Neural cell (in vitro differentiated cells): ENCODE results near the gene PTPRU. TPM values are rescaled to one million over a fixed set of nuclear protein-coding genes. Genes with fewer than 3 reads are reported as not detected.

Source experiments
- H2AFZ ChIP-seq: fragments of 200-600, 300-800 bp; sonication (generic), shearing (Covaris generic); 2 replicates; pipeline ENCODE4 v1.6.0; 2014; ENCODE audit warnings: low read depth, mild to moderate bottlenecking, antibody characterized with exemption, low read length, moderate library complexity
- H3F3A ChIP-seq: fragments of 200-600 bp; shearing (Covaris generic); 2 replicates; pipeline ENCODE4 v1.6.1; 2016; ENCODE audit warnings: mild to moderate bottlenecking, moderate library complexity, mixed read lengths, antibody characterized with exemption, low read length; ENCODE audit not compliant: insufficient read depth, poor library complexity, severe bottlenecking
- H3K27ac ChIP-seq: fragments of 200-600, 300-800 bp; sonication (generic), shearing (Covaris generic); 2 replicates; pipeline ENCODE4 v1.5.1; 2014; ENCODE audit warnings: mild to moderate bottlenecking, low read length, moderate library complexity
- H3K27me3 ChIP-seq: fragments of 300-800, 200-600 bp; sonication (generic), shearing (Covaris generic); 2 replicates; pipeline ENCODE4 v1.6.0; 2014; ENCODE audit warnings: mild to moderate bottlenecking, low read depth, low read length, moderate library complexity; ENCODE audit not compliant: insufficient read depth
- H3K36me3 ChIP-seq: fragments of 300-800, 200-600 bp; sonication (generic), shearing (Covaris generic); 2 replicates; pipeline ENCODE4 v1.5.1; 2014; ENCODE audit warnings: mild to moderate bottlenecking, antibody characterized with exemption, low read length, moderate library complexity; ENCODE audit not compliant: insufficient read depth
- H3K4me2 ChIP-seq: fragments of 300-800, 200-600 bp; sonication (generic), shearing (Covaris generic); 2 replicates; pipeline ENCODE4 v1.6.0; 2014; ENCODE audit warnings: mild to moderate bottlenecking, low read length
- H3K4me3 ChIP-seq: fragments of 300-800, 200-600 bp; sonication (generic), shearing (Covaris generic); 2 replicates; pipeline ENCODE4 v1.5.1; 2014; ENCODE audit warnings: mild to moderate bottlenecking, low read length, moderate library complexity
- H3K79me2 ChIP-seq: fragments of 200-600 bp; shearing (Covaris generic); replicated peaks from 2 replicates; pipeline ENCODE4 v1.6.0; 2014; ENCODE audit warnings: mild to moderate bottlenecking, low read length, moderate library complexity; ENCODE audit not compliant: insufficient read depth
- H3K9ac ChIP-seq: fragments of 300-800, 200-600 bp; sonication (generic), shearing (Covaris generic); 2 replicates; pipeline ENCODE4 v1.6.1; 2016; ENCODE audit warnings: mild to moderate bottlenecking, low read length, mixed read lengths
- H3K9me2 ChIP-seq: fragments of 200-600 bp; shearing (Covaris generic); 2 replicates; pipeline ENCODE4 v1.6.1; 2016; ENCODE audit warnings: mild to moderate bottlenecking, low read length, mixed read lengths; ENCODE audit not compliant: insufficient read depth
- H3K9me3 ChIP-seq: fragments of 200-600, 300-800 bp; sonication (generic), shearing (Covaris generic); 2 replicates; pipeline ENCODE4 v1.6.1; 2016; ENCODE audit warnings: mild to moderate bottlenecking, mixed run types, low read length, moderate library complexity, mixed read lengths
- H4K20me1 ChIP-seq: fragments of 200-600 bp; shearing (Covaris generic); 2 replicates; pipeline ENCODE4 v1.6.1; 2016; ENCODE audit warnings: mild to moderate bottlenecking, mixed run types; ENCODE audit not compliant: insufficient read depth
- CTCF ChIP-seq: fragments of 450-650 bp; IDR thresholded peaks from 2 replicates; pipeline ENCODE4 v1.5.1; 2014; ENCODE audit warnings: antibody characterized with exemption, mild to moderate bottlenecking, moderate library complexity; ENCODE audit not compliant: poor library complexity, severe bottlenecking
- EP300 ChIP-seq: fragments of 450-650 bp; conservative IDR thresholded peaks from 2 replicates; pipeline ENCODE4 v1.6.1; 2014; ENCODE audit warnings: antibody characterized with exemption, mild to moderate bottlenecking, moderate library complexity; ENCODE audit not compliant: poor library complexity, severe bottlenecking
- EZH2 ChIP-seq: fragments of 200-600, 300-800 bp; shearing (Covaris generic), sonication (generic); IDR thresholded peaks from 2 replicates; pipeline ENCODE4 v1.6.1; 2014; ENCODE audit warnings: antibody characterized with exemption, low read length, borderline replicate concordance, mild to moderate bottlenecking; ENCODE audit not compliant: insufficient read depth, poor library complexity, severe bottlenecking
- MXI1 ChIP-seq: fragments of 450-650 bp; conservative IDR thresholded peaks from 2 replicates; pipeline ENCODE4 v1.6.1; 2014; ENCODE audit warnings: antibody characterized with exemption, mild to moderate bottlenecking; ENCODE audit not compliant: poor library complexity, severe bottlenecking
- POLR2AphosphoS5 ChIP-seq: IDR thresholded peaks from 2 replicates; pipeline ENCODE4 v1.6.1; 2012
- RAD21 ChIP-seq: fragments of 450-650 bp; conservative IDR thresholded peaks from 2 replicates; pipeline ENCODE4 v1.6.1; 2014; ENCODE audit warnings: antibody characterized with exemption, mild to moderate bottlenecking, moderate library complexity
- REST ChIP-seq: IDR thresholded peaks from 2 replicates; pipeline ENCODE4 v1.6.1; 2012; ENCODE audit warnings: borderline replicate concordance
- SMC3 ChIP-seq: fragments of 450-650 bp; conservative IDR thresholded peaks from 2 replicates; pipeline ENCODE4 v1.6.1; 2014; ENCODE audit warnings: antibody characterized with exemption, mild to moderate bottlenecking, moderate library complexity; ENCODE audit not compliant: poor library complexity
- TAF1 ChIP-seq: IDR thresholded peaks from 2 replicates; pipeline ENCODE4 v1.6.1; 2012; ENCODE audit warnings: low read depth
- polyA plus RNA-seq: library from polyadenylated mRNA; depleted of rRNA; stranded (reverse); fragments of >200 nt; gene quantifications from 2 replicates; pipeline ENCODE4 v1.2.3, GENCODE V29; 2014

The PTPRU gene
- polyA plus RNA-seq, 1 donor from 2014 or later = 5.0 TPM

GRCh38 chr1:29309075-29309474 is 72.8 kb downstream of the PTPRU start:
- no peaks in the 10 kb centered on the region for H3F3A ChIP-seq
- no peaks in the 10 kb centered on the region for H3K27me3 ChIP-seq
- H3K9ac ChIP-seq = no peak overlapping the region
- no peaks in the 10 kb centered on the region for H3K36me3 ChIP-seq
- no peaks in the 10 kb centered on the region for H3K9me2 ChIP-seq
- no peak overlapping the region for H3K4me2 ChIP-seq
- no peaks in the 10 kb centered on the region for H3K79me2 ChIP-seq
- H3K27ac ChIP-seq = no peak overlapping the region
- TF ChIP-seq REST (no peak), MXI1 (no peak), SMC3 (no peak), EP300 (no peak), POLR2AphosphoS5 (no peak), CTCF (no peak), TAF1 (no peak), RAD21 (no peak), EZH2 (no peak)
- no peak overlapping the region for H3K4me3 ChIP-seq
- H4K20me1 ChIP-seq = no peaks in the 10 kb centered on the region
- H3K9me3 ChIP-seq = no peaks in the 10 kb centered on the region
- H2AFZ ChIP-seq = no peak overlapping the region

- Histone ChIP-seq H3K79me2 (no peaks in the 10 kb centered on the region), H3K9me3 (no peaks in the 10 kb centered on the region)
These were observed 73.3 kb downstream of the PTPRU start for GRCh38 chr1:29309621-29310020.

More at GRCh38 chr1:29309621-29310020, 73.3 kb downstream of the PTPRU start:
- no peak for TF ChIP-seq EZH2
- TF ChIP-seq POLR2AphosphoS5 = no peak
- TF ChIP-seq TAF1 = no peak
- no peak for TF ChIP-seq REST
- TF ChIP-seq MXI1 = no peak
- TF ChIP-seq SMC3 = no peak
- TF ChIP-seq CTCF = no peak
- no peak for TF ChIP-seq RAD21
- TF ChIP-seq EP300 = no peak
- Histone ChIP-seq H3K4me3 (no peak overlapping the region), H3K9ac (no peak overlapping the region), H4K20me1 (no peaks in the 10 kb centered on the region), H3K36me3 (no peaks in the 10 kb centered on the region), H3K27me3 (no peaks in the 10 kb centered on the region), H3K4me2 (no peak overlapping the region), H3K9me2 (no peaks in the 10 kb centered on the region), H3F3A (no peaks in the 10 kb centered on the region), H2AFZ (no peak overlapping the region), H3K27ac (no peak overlapping the region)
